Non-pigmented ciliary epithelial cell (primary cell): ENCODE data around the gene WNT6.

Source experiments
- DNase-seq: peaks from one replicate; pipeline ENCODE4 v3.0.0-alpha.2; 2010; ENCODE audit warnings: low read depth

Gene WNT6

DNA sequence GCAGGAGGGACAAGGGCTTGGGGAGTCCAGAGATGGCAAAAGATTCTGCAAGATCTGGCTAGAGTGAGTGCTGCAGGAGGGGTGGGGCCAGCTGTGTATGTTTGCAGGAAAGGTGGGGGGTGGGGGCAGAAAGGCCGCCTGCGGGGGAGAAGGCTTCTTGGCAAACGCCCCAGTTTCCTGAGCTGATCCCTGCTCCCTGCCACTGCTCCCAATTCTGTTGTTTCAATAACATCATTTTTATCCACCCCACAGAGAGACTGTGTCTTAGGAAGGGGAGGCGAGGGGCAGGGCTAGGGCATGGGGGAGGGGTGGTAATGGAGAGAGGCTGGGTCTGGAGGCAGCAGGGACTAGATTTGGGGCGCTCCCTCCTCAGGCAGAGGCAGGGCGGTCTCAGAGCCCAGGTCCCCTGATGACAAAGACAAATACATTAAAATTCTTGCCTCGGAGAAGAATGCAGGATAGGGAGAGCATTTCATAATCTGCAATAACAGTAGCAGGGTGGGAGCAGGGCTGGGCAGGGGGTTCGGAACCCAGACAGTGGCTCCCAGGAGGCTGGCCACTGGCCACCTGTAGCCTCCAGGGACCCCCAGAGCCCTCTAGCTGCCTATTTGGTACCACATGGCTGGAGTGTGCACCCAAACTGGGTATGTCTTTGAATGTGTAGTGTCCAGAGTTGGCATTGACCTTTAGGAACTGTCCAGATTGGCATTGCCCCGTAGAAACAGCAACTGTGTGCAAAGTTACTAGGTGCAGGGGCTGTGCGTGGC lies 2.1 kb upstream of the WNT6 start:
- no peak for DNase-seq

DNA sequence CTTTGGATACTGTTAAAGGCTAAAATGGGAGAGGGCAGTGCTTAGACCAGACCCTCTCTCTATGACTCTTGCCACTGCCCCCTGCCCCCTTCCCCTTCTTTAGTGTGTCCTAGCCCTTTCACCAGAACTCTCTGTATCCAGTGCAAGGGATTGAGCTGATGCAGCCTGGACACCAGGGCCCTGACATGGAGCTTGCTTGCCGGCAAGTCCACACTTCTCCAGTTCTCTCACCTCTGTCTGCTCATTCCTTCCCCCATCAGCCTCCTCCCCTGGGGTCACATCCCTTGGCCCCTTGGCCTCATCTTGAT lies 1.5 kb upstream of the WNT6 start:
- no peak for DNase-seq

DNA sequence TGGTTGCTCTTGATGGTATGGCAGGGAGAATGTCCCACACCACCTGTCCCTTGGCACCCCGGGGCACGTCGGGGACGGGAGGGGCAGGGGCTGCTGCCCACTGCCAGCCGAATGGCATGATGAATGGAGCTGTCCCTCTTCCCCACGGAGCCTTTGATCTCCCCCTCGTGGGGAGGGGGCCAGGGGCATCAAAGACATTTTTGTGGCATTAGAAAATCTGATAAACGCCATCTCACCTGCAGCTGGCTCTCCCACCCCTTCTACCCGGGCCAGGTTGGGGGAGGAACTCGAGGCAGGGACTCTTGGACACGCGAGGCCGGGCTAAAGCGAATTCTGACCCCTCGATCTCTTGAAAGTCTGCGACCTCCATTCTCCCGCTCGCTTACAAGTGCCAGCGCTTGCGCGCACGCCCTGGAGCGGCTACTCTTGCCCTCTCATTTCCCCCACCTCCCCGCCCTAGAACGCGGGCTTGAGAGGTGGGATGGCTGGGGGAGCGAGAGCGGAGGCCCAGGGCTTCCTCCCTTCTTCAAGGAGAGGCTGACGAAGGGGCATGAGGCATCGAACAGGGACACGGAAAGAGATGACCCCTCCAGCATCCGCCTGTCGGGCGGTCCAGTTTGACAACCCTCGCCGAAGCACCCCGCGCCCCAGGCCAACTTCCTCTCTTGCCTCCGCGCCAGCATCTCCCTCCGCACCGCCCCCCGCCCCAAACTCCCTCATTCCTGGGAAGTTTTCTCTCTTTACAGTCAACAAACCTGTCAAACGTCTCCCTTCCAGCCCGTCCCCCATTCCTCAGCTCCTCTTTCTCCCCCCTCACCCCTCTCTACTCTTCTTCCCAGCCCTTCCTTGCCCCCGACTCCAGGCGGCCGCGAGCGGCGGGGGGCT lies 692 bp upstream of the WNT6 start:
- DNase-seq, result no peak

DNA sequence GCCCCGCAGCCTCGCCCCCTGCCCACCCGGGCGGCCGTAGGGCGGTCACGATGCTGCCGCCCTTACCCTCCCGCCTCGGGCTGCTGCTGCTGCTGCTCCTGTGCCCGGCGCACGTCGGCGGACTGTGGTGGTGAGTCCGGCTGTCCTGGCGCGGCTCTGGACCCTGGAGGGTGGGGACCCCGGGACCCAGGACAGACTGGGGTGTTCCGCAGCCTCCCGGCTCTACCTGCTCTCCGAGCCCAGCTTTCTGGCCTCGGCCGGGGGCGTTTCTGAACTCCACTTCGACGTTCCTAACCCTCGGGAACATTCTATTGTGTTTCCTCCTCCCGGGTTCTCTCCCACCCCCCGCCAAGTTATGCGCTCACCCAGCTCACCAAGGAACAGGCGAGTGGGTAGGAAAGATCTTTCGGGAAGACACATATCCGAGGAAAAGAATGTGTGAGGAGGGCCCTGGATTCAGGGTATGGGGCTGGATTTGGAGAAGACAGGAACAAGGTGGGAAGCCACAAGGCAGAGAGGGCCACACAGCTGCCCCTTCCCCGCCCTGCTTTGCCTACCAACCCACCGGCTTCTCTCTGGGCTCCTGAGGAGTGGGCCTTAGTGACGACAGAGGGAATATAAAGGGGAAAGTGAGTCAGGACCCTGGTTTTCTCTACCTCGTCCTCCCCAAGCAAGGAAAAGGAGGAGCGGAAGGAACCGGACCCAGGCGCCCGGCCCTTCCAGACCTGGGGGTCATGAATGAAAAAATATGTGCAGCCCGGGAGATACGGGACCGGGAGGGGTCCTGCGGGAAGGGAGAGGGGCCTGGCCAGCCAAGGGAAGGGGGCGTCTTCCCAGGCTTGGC lies 605 bp downstream of the WNT6 start:
- no peak for DNase-seq

DNA sequence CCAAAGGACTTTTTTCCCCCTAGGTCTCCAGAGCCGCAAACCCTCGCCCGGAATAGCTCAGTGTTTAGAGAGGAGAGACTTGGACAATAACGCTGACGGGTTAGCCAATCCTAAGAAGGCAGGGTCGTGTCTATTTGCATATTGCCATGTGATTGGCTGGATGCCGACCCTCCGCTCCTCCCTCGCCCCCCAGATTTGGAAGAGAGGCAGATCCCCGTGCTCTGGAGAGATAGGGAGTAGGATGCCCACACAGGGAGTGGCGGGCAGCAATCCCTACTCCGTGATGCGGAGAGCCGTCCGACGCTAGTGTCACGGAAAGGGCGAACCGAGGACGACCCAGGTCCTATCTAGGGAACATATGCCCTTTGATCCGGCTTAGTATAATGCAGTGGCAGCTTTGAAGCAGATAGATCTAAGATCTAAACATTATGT lies 1.4 kb downstream of the WNT6 start:
- no peak for DNase-seq

DNA sequence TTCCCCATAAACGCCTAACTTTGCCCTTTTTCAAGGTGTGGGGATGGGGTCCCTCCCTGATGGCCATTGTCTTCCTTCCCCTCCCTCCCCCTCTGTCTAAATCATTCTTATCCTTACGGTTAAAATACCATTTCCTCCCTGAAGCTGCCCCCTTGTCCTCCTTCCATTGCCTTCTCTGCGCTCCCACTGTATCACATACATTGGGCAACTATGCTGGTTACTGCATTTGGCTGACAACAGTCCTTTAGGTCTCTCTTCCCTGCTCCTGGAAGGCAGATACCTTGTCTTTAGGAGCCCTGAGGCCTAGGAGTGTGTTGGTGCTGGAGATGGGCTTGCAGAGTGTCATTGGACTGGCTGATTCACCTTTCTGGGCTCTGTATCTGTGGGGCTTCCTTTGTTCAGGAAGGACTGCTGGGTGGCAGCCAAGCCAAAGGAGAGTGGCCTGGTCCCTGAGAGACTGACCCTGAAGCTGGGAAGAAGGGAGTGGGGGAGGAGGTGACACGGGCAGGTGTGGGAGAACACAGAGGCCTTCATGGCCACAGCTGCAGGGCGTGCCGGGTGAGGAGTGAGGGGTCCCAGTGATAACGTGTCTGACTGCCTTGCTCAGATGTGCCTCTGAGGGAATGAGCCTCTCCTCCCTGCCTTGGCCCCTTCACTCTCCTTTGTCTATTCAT lies 2.2 kb downstream of the WNT6 start:
- no peak for DNase-seq

DNA sequence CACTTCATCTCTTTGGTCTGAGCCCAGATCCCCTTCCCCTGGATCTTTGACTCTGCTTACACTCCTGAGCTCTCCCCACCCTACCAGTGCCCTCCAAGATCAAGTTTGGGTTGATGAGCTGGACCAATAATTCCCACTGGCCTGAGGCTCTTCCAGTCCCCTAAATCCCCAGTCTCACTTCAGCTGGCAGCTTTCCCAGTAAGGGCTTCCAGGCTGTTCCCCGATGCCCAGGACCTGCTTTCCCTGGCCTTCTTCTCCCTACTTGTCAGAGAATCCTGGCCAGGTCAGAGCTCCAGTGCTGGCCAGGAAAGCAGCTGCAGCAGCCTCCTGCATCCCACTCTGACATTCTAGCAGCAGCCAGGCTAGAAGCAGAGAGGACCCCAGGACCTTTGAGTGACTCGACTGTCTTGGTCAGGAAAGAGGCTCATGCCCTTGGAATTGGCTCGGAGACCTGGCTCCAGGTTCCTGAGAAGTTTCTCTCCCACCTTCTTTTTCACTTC lies 3.5 kb downstream of the WNT6 start:
- DNase-seq, result no peak

DNA sequence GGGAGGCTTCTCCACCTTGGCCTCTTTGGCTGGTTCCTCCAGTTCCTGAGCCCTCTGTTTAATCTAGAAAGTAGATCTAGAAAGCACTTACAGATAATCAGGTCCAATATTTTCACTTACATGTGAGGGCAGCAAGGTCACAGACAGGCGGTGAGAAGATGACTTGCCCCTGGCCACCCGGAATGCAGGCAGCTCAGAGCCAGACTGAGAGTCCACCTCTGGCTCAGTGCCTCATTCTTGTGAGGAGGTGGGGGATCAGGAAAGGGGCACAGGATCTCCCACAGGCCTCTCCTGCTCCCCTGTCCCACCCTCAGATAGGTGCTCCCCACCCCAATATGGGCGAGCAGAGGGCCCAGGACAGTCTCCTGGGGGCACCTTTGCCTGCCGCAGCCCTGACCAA lies 5.8 kb downstream of the WNT6 start:
- DNase-seq, result no peak

DNA sequence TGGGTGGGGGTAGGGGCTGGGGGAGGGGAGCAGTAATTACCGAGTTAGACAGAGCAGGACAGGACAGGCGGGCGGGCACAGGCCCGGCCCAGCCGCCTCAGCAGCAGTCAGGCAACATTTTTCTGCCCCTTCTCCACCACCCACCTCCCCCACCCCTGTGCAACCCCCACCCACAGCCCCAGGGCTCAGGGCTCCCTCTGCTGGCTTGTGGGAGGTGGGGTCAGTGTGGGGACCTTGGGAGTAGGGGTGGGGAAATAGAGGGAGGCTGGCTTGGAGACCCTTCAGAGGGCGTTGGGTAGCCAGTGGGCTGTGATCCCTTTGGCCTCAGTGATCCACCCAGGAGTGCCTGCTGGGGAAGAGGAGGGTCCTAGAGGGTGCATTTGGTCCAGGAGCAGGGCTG lies 6.4 kb downstream of the WNT6 start:
- DNase-seq, result no peak

DNA sequence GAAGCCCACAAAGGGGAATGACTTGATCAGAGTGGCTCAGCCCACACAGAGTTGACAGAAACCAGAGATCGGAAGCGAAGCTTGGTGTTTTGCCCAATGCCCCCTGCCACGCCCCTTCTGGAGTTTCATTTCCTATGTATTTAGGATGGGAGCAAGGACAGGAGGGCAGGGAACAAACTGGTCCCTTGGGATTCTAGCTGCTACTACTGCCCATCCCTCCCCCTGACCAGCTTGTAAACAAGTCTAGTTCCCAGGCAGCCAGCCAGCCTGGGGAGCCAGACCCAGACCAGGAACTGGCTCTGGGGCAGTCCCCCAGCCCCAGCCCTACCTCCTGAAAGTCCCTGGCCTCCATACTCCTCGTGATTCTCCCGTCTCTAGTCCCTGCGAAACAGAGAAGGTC lies 8.3 kb downstream of the WNT6 start:
- DNase-seq, result no peak

DNA sequence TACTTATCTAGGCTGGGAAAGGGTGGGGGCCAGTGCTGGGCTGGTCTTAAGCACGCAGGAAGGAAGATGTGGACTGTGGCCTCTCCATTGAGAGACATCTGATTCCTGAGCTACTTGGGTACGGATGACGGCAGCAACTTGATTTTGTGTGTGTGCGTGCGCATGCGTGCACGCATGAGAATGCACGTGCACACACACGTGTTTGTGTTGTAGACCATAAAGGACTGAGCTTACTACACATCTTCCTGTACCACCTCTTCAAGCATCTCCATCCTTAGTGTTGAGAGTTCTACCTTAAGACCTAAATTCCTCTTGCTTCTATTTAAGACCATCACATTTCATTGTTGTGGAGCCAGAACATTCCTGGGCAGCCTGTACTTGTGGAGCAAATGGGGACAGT lies 9.5 kb downstream of the WNT6 start:
- no peak for DNase-seq

DNA sequence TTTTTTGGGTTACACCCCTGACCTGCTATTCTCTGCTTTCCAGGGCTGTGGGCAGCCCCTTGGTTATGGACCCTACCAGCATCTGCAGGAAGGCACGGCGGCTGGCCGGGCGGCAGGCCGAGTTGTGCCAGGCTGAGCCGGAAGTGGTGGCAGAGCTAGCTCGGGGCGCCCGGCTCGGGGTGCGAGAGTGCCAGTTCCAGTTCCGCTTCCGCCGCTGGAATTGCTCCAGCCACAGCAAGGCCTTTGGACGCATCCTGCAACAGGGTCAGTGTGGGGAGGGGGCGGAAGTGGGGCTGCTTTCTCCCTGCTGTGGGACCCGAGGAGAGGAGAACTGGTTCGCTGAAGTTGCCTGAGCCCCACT lies 11.4 kb downstream of the WNT6 start:
- DNase-seq, result no peak

DNA sequence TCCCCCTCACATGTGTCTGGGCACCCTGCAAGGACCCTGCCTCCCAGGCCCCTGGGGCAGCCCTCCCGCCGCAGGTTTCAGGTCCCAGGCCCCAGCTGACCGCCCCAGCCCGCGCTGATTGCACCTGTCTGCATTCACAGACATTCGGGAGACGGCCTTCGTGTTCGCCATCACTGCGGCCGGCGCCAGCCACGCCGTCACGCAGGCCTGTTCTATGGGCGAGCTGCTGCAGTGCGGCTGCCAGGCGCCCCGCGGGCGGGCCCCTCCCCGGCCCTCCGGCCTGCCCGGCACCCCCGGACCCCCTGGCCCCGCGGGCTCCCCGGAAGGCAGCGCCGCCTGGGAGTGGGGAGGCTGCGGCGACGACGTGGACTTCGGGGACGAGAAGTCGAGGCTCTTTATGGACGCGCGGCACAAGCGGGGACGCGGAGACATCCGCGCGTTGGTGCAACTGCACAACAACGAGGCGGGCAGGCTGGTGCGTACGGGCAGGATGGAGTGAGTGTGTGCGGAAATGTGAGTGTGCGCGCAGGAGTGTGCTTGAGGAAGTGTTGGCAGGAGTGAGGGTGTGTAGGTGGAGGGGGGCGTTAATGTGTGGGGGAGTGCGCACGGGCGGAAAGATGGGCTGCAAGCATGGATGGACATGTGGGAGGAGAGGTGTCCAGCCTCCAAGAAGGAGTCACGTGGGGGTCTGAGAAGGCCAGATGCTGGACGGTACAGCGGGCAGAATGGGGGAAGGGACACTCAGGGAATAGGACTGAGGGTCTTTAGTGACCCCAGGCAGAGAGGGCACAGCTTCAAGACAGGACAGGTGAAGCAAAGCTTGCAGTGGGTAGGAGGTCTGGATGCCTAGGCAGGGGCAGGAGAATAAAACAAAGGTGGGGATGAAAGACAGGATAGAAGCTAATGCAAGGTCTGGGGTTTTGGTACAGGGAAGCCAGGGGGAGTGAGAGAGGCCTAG lies 12.0 kb downstream of the WNT6 start:
- no peak for DNase-seq

DNA sequence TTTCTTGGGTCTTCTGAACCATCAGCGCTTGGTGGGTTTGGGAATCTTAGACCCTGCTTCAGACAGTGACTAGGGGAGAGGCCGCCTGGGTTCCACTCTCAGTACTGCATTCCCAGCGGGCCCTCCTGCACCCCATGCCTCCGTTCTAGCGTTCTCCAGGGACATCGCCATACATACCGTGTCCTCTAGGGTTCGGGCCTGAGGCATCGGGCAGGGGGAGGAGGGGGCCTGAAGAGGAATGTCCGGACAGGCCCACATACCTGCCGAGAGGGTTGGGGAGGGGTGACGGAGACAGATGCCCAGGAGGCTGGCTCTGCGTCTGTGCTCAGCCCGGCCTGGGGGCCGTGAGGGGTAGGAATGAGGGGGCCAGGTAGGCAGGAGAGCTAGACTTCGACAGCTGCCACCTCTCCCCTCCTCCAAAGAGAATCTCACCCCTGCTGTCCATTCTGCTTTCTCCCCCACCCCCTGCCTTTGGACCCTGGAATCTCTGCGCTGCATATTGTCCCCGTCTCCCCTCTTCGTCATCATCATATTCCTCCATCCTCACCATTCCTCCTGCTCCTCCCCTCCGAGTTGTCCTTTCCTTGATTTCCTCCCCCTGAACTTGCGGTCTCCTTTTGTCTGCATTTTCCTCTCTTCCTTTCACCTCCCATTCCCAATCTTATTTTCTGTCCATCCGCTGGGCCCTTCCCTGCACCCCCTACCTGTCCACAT lies 13.2 kb downstream of the WNT6 start:
- no peak for DNase-seq

DNA sequence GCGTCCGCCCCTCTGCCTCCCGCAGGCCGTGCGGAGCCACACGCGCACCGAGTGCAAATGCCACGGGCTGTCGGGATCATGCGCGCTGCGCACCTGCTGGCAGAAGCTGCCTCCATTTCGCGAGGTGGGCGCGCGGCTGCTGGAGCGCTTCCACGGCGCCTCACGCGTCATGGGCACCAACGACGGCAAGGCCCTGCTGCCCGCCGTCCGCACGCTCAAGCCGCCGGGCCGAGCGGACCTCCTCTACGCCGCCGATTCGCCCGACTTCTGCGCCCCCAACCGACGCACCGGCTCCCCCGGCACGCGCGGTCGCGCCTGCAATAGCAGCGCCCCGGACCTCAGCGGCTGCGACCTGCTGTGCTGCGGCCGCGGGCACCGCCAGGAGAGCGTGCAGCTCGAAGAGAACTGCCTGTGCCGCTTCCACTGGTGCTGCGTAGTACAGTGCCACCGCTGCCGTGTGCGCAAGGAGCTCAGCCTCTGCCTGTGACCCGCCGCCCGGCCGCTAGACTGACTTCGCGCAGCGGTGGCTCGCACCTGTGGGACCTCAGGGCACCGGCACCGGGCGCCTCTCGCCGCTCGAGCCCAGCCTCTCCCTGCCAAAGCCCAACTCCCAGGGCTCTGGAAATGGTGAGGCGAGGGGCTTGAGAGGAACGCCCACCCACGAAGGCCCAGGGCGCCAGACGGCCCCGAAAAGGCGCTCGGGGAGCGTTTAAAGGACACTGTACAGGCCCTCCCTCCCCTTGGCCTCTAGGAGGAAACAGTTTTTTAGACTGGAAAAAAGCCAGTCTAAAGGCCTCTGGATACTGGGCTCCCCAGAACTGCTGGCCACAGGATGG lies 14.0 kb downstream of the WNT6 start:
- DNase-seq, result no peak

DNA sequence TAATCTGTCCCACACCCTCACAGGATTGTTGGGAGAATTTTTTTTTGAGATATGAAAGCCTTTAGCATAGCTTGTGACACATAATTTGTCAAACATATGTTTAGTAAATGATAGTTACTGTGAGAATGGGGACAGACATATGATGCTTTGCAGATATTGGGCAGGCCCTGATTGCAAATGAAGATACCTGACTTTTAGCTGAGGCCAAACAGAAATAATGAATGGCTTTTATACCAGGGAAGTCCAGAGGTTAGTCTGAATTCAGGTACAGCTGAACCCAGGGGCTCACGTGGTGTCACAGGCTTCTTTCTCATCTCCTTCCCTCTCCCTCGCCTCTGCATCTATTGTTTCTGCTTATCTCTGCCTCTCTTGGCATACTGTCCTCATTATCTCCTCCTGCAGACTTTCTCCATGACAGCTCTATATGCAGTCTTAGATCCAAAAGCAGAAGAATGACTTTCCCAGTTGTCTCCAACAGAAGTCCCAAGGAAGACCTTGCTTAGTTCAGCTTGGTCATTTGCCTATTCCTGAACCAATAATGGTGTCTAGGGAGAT lies 16.2 kb downstream of the WNT6 start:
- no peak for DNase-seq

DNA sequence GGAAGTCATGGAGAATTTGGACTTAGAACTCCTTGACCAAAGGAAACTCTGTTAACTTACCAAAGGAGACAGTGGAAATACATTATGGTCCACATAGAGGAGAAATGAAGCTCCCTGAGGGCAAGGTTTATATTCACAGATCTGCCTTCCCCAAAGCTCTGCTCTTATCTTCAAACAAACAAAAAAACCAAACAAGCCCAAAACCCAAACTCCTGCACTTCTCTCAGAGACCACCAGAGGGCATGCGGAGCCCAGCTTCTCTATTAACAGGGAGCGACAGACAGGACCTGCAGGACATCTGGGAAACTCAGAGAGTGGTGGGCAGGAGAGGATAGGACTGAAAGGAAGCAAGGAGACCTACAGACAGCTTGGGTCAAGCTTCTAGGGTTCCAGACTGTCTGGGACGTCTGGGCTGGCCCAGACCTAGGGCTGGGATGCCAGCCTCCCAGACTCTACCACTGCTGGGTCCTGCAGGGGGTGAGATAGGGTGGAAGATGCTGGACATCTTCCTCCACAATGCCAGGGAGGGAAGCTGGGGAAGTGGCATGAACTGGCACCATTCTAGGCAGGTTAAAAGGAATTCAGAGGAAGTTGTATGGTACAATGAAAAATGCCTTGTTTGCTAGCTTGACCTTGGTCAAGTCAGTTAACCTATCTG lies 17.1 kb downstream of the WNT6 start:
- no peak for DNase-seq

DNA sequence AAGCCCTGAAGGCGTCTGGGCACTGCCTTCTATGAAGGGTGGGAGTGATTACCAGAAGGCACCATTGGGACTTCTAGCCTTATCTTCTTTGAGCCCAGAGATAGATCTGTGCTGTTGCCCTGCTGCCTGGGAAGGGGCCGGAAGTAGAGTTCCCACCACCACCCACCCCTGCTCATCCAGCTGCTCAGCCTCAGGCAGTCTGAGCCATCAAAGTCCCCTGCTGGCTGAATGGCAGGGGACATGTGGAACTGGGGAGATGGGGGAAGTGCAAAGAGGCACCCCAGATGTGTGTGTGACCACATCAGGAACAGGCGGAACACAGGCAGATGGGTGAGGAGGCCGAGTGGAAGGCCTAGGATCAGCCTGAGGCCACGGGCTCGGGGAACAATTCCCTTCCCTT lies 17.7 kb downstream of the WNT6 start:
- DNase-seq, result no peak
